Measurements from ENCODE around the gene VASN.

Gene VASN

DNA sequence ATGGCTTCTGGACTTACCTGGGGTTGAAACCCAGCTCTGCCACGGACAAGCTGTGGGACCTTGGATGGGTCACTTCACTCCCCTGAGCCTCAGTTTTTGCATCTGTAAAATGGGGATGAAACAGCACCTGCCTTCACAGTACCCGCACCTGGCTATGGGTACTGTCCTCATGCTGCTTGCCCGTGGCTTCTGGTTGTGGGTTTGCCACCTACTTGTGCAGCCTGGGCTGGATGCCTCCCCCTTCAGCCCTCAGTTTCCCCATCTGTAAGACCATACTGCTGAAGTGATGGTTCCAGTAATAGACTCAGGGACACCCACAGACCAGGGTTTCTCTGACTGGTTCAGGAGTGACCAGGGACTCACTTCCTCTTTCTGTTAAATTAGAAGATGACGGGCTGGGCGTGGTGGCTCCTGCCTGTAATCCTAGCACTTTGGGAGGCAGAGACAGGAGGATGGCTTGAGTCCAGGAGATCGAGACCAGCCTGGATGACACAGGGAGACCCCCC lies 46.3 kb upstream of the VASN start:
- DNase-seq (ENCODE audit: extremely low read depth, low read depth): no peak

DNA sequence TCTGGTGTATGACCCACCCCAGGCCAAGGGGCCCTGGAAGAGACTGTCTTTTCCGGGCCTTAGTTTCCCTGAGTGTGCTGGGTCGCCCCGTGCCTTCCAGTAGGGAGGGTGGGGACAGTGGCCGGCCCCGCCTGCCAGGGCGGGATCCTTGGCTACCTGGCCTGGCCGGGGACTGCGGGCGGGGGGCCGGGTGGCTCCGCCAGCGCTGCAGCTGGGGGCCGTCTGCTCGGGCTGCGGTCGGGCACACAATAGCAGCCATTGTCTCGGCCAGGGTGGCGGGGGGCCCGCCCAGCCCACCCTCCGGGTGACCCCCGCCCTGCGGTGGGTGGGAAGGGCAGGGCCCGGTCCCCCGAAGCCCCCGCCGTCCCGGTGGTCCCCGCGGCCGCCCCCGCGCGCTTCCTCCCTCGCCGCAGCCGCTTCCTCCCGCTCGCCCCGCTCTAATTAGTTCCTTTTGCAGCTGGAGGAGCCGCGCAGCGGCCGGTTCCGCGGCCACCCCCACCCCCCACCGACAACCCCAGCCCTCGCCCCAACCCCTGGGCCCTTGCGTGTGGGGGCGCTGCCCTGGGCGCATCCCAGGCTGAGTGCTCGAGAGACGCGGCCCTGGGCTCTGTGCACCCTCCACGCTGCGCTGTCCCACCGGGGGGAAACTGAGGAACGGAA lies 44.1 kb upstream of the VASN start:
- H3K4me3 ChIP-seq (replicated peaks; ENCODE audit: low read depth, low read length): peak overlapping the region; percentile 36
- no peak for DNase-seq (ENCODE audit: extremely low read depth, low read depth)
- TF ChIP-seq, protein P1, sequence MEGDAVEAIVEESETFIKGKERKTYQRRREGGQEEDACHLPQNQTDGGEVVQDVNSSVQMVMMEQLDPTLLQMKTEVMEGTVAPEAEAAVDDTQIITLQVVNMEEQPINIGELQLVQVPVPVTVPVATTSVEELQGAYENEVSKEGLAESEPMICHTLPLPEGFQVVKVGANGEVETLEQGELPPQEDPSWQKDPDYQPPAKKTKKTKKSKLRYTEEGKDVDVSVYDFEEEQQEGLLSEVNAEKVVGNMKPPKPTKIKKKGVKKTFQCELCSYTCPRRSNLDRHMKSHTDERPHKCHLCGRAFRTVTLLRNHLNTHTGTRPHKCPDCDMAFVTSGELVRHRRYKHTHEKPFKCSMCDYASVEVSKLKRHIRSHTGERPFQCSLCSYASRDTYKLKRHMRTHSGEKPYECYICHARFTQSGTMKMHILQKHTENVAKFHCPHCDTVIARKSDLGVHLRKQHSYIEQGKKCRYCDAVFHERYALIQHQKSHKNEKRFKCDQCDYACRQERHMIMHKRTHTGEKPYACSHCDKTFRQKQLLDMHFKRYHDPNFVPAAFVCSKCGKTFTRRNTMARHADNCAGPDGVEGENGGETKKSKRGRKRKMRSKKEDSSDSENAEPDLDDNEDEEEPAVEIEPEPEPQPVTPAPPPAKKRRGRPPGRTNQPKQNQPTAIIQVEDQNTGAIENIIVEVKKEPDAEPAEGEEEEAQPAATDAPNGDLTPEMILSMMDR (IDR thresholded peaks at IDR 0.05; ENCODE audit: low read depth, low read length, missing control alignments): no peak

More for the DNA sequence above, 46.3 kb upstream of the VASN start:
- no peak overlapping the region for H3K4me3 ChIP-seq (replicated peaks; ENCODE audit: low read depth, low read length)
- TF ChIP-seq, protein P1 (IDR thresholded peaks at IDR 0.05; ENCODE audit: low read depth, low read length, missing control alignments): no peak

DNA sequence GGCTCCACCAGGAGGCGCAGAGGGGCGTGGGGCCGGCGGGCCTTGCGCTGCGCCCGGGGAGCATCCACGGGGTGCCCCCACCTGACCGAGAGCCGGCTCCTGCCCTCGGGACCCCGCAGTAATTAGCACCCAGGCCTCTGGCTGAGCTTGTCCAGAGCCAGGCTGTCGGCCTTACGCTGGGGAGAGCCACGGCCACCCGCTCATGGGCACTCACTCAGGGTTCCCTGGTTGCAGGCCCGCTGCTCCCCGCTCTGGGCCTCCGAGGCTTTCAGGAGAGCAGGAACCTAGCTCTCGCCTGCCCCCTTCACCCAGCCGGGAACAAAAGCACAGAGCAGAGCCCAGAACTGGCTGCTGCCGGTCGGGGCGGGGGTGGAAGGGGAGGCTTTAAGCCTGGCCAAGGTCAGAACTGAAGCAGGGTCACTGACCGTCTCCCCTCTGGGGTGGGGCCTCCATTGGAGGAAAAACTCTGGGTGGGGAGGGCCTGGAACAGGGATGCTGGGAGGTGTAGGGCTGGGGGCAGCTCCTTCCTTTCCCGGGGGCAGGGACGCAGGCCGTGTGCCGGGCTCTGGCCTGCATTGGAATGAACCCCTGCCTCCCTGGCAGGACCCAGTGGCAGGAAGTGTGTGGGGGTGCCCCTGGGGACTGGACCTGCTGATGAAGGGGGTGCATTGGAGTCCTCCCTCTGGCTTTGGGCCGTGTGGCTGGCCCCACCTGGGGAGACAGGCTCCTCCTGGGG lies 43.4 kb upstream of the VASN start:
- TF ChIP-seq, protein P1 (IDR thresholded peaks at IDR 0.05; ENCODE audit: low read depth, low read length, missing control alignments): peak; percentile 52
- DNase-seq (ENCODE audit: extremely low read depth, low read depth): no peak
- peak overlapping the region; percentile 36 for H3K4me3 ChIP-seq (replicated peaks; ENCODE audit: low read depth, low read length)

DNA sequence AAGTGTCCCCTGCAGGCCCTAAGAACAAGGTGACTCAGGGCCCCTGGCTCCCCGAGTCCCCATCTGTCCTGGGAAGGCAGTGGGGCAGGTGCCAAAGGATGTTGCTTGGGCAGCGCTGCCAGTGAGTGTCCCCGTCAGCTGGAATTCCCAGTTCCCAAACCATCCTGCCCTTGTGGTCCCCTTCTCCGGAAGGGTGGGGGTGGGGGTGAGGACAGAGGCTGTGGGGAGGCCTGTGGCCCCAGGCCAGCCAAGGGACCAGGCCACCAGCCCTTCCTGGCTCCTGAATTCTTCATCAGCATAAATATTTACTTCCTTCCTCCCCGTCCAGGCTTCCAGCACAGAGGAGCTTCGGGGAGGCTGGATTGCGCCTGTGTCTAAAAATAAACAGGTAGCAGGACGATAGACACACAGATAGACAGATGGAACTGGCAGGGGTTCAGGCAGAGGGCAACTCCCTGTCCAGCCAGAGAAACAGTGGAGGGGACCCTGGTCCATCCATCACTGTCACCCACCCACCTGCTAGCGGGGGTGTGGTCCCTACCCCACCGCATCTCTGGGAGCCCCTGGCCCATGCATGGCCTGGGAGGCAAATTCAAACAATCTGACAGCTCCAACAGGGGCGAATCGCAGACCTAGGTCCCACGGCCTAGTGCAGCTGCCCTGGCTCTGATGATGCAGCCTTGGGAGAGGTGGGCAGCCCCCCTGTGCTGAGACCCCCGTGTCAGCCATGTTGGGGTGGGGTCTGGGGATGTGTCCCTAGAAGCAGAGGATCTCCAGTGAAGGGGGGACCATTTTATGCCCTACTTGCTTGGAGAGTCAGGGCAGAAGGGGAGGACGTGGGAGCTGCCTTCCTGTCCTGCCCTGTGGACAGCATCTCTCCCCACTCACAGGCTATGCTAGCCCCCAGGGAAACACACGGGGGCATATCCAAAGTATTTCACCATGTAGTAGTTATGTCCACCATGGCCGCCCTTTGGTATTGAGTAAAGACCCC lies 42.6 kb upstream of the VASN start:
- DNase-seq (ENCODE audit: extremely low read depth, low read depth): no peak
- TF ChIP-seq, protein P1 (IDR thresholded peaks at IDR 0.05; ENCODE audit: low read depth, low read length, missing control alignments): no peak
- no peak overlapping the region for H3K4me3 ChIP-seq (replicated peaks; ENCODE audit: low read depth, low read length)

DNA sequence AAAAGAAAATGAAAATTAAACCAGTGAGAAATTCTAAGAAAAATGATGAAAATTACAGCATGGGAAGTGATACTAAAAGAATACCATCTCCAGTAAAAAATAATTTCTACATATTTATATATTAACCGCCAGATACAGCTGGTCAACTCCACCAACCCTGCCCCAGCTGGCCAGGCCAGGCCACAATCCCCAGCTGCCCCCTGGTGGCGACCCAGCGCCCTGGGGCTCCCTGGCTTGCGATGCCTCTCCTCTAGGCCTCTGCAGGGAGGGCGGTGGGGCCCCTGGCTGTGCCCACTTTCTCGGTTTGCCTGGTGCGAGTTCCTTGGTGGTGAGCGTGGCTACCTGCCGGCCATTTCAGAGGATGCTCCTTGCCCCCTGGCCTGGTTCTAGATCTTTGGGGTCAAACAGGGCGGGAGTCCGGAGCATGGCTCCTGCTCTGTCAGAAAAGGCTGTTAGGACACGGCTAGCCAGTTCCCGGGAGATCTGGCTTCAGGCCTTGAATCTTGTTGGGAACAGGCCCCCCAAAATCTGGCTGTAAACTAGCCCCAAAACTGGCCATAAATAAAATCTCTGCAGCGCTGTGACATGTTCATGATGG lies 41.3 kb upstream of the VASN start:
- TF ChIP-seq, protein P1 (IDR thresholded peaks at IDR 0.05; ENCODE audit: low read depth, low read length, missing control alignments): peak; percentile 95
- no peak overlapping the region for H3K4me3 ChIP-seq (replicated peaks; ENCODE audit: low read depth, low read length)
- DNase-seq (ENCODE audit: extremely low read depth, low read depth): no peak

DNA sequence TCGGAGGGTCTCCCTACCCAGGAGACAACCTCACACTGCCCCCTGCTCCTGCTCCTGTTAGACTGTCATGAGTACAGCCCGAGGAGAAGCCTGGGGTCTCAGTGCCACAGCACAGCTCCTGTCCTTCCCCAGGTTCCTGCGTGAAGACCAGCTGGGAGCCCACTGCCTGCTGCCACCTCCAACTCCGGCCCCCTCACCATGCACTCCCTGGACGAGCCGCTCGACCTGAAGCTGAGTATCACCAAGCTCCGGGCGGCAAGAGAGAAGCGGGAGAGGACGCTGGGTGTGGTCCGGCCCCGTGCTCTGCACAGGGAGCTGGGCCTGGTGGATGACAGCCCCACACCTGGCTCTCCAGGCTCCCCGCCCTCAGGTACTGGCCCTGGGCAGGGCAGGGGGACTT lies 39.6 kb upstream of the VASN start:
- TF ChIP-seq, protein P1 (IDR thresholded peaks at IDR 0.05; ENCODE audit: low read depth, low read length, missing control alignments): no peak
- DNase-seq (ENCODE audit: extremely low read depth, low read depth): no peak

More for the DNA sequence above, 39.6 kb upstream of the VASN start:
- H3K4me3 ChIP-seq (replicated peaks; ENCODE audit: low read depth, low read length): no peak overlapping the region

Measured in HFF-Myc (cell line).